Mesodermal cell (in vitro differentiated cells): Measurements from ENCODE around the gene MOG. TPM values are rescaled to one million over a fixed set of nuclear protein-coding genes. Genes with fewer than 3 reads are reported as not detected.

Experiments
- H3K27ac ChIP-seq: 2 replicates; pipeline ENCODE4 v1.7.0; 2013; ENCODE audit warnings: mild to moderate bottlenecking, low read depth, low read length, moderate library complexity; ENCODE audit not compliant: severe bottlenecking
- H3K36me3 ChIP-seq: 2 replicates; pipeline ENCODE4 v1.7.1; 2013; ENCODE audit warnings: mild to moderate bottlenecking, low read length, moderate library complexity; ENCODE audit not compliant: control insufficient read depth, insufficient read depth
- H3K4me1 ChIP-seq: one replicate; pipeline ENCODE4 v1.7.1; 2013; ENCODE audit warnings: mild to moderate bottlenecking, low read length; ENCODE audit not compliant: insufficient read depth, control insufficient read depth, poor library complexity, severe bottlenecking
- H3K4me3 ChIP-seq: 2 replicates; pipeline ENCODE4 v1.7.0; 2013; ENCODE audit warnings: low read length, control low read depth, mild to moderate bottlenecking; ENCODE audit not compliant: insufficient read depth, poor library complexity, severe bottlenecking; ENCODE audit errors: extremely low read depth
- H3K9me3 ChIP-seq: 2 replicates; pipeline ENCODE4 v1.7.1; 2013; ENCODE audit warnings: mild to moderate bottlenecking, low read length, moderate library complexity; ENCODE audit not compliant: control insufficient read depth
- WGBS, 2 experiments: methylation state at CpG; one replicate each; pipeline ENCODE4 v1.1.5; 2013; ENCODE audit warnings: missing lambda C conversion rate in 2 of 2; ENCODE audit not compliant: insufficient coverage in 2 of 2; 5-methylcytosine and 5-hydroxymethylcytosine counted together
- polyA plus RNA-seq, 2 experiments: library from polyadenylated mRNA; stranded (reverse); fragments of 50-300 nt; gene quantifications; one replicate each; pipeline ENCODE4 v1.2.3, GENCODE V29; 2013

MOG gene
- not detected for polyA plus RNA-seq (2013, experiment 1 of 2)
- not detected for polyA plus RNA-seq (2013, experiment 2 of 2)

- 86 to 91% methylated on average over 3 to 4 of the region's 4 CpGs for WGBS, 2 experiments
- Histone ChIP-seq H3K36me3 (no peaks in the 10 kb centered on the region), H3K4me3 (no peak within 1 kb of the TSS), H3K27ac (no peak within 1 kb of the TSS), H3K4me1 (peaks cover 9% of the 10 kb centered on the region), H3K9me3 (no peaks in the 10 kb centered on the region)
Observed at GRCh38 chr6:29656798-29657197, at the start of gene MOG. TSS of gene MOG (plus strand) at chr6:29657092. CDS start at chr6:29657210, 118 bp downstream.

GRCh38 chr6:29608131-29608530 is 48.8 kb upstream of the MOG start:
- no peaks in the 10 kb centered on the region for H3K4me1 ChIP-seq
- no peak overlapping the region for H3K4me3 ChIP-seq
- H3K36me3 ChIP-seq: peaks cover 97% of the 10 kb centered on the region
- no peak overlapping the region for H3K27ac ChIP-seq
- H3K9me3 ChIP-seq: no peaks in the 10 kb centered on the region

DNA sequence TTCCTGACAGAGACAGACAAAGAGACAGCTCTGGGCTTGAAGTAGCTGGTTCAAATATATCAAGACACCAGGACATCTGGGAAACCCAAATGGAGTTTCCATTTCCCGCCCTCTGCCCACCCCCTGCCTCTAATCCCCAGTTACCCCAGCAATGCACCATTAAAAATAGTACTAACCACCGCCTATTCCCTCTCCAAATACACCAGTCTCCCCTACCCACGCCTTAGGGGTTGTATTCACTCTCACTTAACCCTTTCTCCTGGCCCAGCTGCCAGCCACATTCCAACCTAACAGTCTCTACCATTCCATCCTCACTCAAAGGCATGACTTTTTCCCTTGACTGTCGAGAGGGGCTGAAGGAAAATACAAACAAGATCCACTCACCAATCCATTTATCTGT is 46.4 kb upstream of the MOG start:
- WGBS, 2 experiments: 88 to 90% methylated on average over 3 to 4 of the region's 4 CpGs
- H3K9me3 ChIP-seq: no peaks in the 10 kb centered on the region
- no peaks in the 10 kb centered on the region for H3K4me1 ChIP-seq
- H3K4me3 ChIP-seq: no peak overlapping the region
- H3K36me3 ChIP-seq: peaks cover 98% of the 10 kb centered on the region
- H3K27ac ChIP-seq: no peak overlapping the region

DNA sequence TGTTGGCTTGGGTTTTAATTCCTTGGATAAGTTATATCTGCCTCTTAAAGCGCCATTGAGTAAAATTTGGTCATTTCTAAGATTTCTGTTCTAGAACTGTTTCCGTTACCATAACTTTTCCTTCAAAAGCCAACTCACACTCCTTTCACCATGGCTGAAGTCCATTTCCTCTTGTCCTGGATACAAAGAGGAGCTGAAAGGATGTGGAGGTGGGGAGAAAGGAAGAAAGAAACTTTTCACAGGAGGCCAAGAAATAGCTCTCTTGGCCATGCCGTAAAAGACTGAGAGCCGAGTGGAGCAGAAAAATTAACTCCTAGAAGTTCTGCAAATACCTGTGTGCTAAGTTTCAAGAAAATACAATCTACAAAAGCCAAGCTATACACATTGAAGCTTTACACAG is 45.5 kb upstream of the MOG start:
- WGBS, 2 experiments: 100% methylated on average over 1 of the region's 4 CpGs; no CpG with 5 or more reads in 1 of the 2 experiments
- H3K9me3 ChIP-seq: no peaks in the 10 kb centered on the region
- peaks cover 96% of the 10 kb centered on the region for H3K36me3 ChIP-seq
- H3K4me1 ChIP-seq: no peaks in the 10 kb centered on the region
- H3K27ac ChIP-seq: peak overlapping the region; percentile 29
- H3K4me3 ChIP-seq: no peak overlapping the region

DNA sequence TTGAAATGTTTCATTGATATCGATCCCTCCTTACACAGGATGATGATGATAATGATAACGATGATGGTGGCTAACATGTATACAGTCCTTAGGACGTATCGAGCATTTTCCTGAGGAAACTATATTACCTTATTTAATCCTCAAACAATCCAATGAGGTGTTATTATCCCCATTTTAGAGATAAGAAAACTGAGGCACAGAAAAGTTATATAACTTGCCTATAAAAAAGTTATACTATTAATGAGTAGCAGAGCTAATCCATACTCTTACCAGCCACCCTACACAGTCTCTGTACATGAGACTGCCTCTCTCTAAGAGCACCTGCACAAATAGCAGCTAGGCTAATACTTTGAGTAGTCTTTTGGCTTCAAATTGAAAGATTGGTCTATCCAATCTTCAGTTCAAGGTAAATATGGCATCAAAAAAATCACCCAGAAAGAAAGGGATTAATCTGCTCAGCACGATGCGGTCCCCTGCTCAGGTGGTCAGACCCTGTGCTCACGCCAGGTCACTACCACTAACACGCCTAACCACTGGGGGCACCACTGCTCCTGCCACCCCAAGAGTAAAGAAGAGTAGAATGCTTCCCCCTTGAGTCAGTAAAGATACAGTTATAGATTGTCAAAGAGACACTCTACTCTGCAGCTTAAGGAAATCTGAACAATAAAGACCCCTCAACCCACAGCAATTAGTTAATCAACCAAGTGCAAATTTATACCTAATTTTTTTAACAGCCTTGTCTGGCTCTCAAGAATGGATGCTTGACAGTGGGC is 38.9 kb upstream of the MOG start:
- H3K4me3 ChIP-seq: no peak overlapping the region
- H3K4me1 ChIP-seq: peaks cover 5% of the 10 kb centered on the region
- H3K27ac ChIP-seq: no peak overlapping the region
- WGBS, 2 experiments: 100% methylated on average over 1 of the region's 8 CpGs; no CpG with 5 or more reads in 1 of the 2 experiments
- no peaks in the 10 kb centered on the region for H3K9me3 ChIP-seq
- peaks cover 96% of the 10 kb centered on the region for H3K36me3 ChIP-seq

DNA sequence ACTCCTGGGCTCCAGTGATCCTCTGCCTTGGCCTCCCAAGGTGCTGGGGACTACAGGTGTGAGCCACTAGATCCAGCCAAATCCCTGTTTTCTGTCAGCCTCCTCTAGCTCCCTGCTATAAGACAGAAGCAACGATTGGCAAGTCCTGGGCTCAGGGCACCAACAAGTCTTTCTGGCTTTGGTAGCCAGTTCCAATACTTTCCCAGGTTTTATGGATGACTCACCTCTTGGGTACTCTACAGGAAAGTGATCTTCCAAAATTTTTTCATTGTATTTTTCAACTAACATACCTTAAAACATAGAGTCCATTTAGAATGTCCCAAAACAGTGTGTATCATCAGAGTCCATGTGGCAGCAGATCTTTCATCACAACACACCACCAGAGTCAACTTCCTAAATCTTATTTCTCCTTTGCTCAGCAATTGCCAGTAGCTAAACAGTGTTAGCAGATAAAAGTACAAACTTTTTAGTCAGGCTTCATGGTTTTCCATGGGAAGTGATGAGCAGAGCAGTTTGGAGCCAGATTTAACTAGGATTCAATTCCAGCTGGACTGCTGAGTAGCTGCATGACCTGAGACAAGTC is 37.2 kb upstream of the MOG start:
- WGBS, 2 experiments: 90 to 91% methylated on average over 1 of the region's 1 CpG
- no peaks in the 10 kb centered on the region for H3K9me3 ChIP-seq
- no peak overlapping the region for H3K27ac ChIP-seq
- H3K36me3 ChIP-seq: peaks cover 91% of the 10 kb centered on the region
- H3K4me3 ChIP-seq: no peak overlapping the region
- peaks cover 20% of the 10 kb centered on the region for H3K4me1 ChIP-seq

GRCh38 chr6:29620630-29621029 is 36.3 kb upstream of the MOG start:
- Histone ChIP-seq H3K4me3 (no peak overlapping the region), H3K9me3 (no peaks in the 10 kb centered on the region), H3K4me1 (peaks cover 29% of the 10 kb centered on the region), H3K36me3 (peaks cover 82% of the 10 kb centered on the region), H3K27ac (no peak overlapping the region)
- WGBS, 2 experiments: 75 to 88% methylated on average over 3 to 4 of the region's 4 CpGs

- no peaks in the 10 kb centered on the region for H3K9me3 ChIP-seq
- WGBS, 2 experiments: 0 to 3% methylated on average over 3 of the region's 3 CpGs
- no peak overlapping the region for H3K4me3 ChIP-seq
- H3K27ac ChIP-seq: no peak overlapping the region
- H3K4me1 ChIP-seq: peaks cover 53% of the 10 kb centered on the region
- H3K36me3 ChIP-seq: peaks cover 46% of the 10 kb centered on the region
Observed at GRCh38 chr6:29624520-29624961, 32.4 kb upstream of the MOG start.

DNA sequence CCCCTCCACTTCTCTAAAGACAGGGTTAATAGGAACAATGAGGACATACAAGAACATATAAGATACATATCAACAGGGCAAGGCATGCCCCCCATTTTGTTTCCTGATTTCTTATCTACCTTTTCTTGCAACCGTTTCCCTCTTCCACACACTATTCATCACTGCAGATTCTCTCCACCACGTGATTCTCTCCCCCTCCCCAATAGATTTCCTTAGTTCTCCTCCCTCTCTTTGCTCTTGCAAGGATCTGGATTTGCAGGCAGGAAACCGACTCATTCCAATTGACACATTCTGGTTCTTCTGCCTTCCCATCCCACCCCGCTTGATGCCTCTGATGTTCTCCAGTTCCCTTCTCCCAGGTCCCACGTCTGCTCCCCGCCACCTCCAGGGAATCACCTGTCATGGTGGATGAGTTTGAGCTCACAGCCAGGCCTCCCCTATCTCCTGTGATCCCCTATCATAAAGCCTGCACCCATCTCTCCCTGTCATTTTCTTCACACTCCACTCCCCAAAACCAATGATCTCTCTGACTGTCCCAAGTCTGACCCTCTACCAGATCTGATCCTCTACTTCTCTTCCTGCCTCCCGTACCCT is 31.5 kb upstream of the MOG start:
- 9 to 14% methylated on average over 7 of the region's 7 CpGs for WGBS, 2 experiments

DNA sequence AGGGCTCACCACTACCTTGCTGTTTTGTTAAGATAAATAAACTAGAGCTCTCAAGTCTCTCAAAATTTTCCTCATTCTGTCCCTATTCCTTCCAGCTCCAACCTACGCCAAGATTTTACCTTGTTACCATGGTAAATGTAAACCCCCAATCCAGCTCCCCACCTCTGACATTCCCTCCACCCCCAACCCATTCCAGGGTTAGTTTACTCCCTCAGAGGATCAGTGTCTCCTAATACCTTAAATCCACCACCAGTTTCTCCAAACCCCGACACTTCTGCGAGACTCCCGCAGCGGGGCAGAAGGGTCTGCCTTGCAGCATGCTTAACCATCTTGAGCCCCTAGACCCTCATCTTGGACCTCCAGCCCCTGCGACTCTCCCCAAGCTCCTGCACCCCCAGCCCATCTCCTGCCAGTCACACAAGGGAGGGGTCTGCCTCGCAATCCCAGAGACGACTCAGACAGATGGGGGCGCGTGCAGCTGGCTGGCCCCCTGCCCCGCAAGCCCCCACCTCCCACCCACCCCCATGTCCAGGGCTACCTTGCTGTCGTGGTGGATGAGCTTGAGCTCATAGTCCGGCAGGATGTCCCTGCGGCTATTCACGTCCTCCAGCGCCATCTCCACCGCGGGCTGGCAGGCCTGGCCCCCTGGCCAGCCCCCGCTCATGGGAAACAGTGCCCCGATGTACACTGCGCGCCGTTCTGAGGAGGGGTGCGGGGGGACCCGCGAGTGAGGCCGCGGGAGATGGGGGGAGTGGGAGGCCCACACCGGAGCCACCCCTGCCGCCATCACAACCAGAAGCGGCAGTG is 29.7 kb upstream of the MOG start:
- H3K9me3 ChIP-seq: no peaks in the 10 kb centered on the region
- H3K4me1 ChIP-seq: peaks cover 75% of the 10 kb centered on the region
- H3K4me3 ChIP-seq: peak overlapping the region; percentile 77
- H3K36me3 ChIP-seq: peaks cover 30% of the 10 kb centered on the region
- WGBS, 2 experiments: 1 to 4% methylated on average over 7 to 18 of the region's 31 CpGs
- H3K27ac ChIP-seq: peak overlapping the region; percentile 57

More for the DNA sequence above, 31.5 kb upstream of the MOG start:
- H3K4me1 ChIP-seq: peaks cover 60% of the 10 kb centered on the region
- no peaks in the 10 kb centered on the region for H3K9me3 ChIP-seq
- H3K36me3 ChIP-seq: peaks cover 40% of the 10 kb centered on the region
- peak overlapping the region; percentile 29 for H3K27ac ChIP-seq
- H3K4me3 ChIP-seq: peak overlapping the region; percentile 8
